ENCODE results near the gene LETM1. TPM values are rescaled to one million over a fixed set of nuclear protein-coding genes. Genes with fewer than 3 reads are reported as not detected.
A peak's percentile ranks its signal among the peaks of the same experiment; 100 is the strongest.

LETM1 gene
- total and polyA plus RNA-seq, 2 donors (not counting 1 experiment from before 2014, with no cell fraction given), result 28.5 to 45.1 TPM

DNA sequence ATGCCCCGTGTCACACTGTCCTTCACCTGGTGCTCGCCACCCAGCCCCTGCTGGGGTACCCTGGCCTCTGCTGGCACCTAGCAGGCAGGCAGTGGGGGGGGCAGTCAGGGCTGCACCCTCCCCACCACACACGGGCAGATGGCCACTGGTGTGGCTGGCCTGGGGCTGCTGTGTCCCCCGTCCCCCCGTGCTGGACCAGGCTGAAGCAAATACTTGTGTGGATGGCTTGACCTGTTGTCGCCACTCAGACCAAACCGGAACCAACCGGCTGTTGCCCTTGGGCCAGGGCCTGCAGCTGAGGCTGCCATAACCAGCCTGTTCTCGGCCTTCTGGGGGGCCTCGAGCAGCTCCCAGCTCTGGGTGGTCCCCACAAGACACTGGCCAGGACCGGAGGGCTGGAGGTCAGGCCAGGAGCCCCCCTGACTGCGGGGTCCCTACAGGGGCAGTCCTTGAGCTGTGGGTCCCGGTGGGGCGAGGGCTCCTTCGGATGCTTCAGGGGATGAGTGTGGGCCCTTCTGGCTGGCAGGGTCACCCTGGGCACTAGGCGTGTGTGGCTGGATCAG lies 58.6 kb downstream of the LETM1 start:
- peaks cover 4% of the 10 kb centered on the region for H4K20me1 ChIP-seq (ENCODE audit: control insufficient read depth, insufficient read depth, low read length, poor library complexity, severe bottlenecking)
- DNase-seq, result no peak
- H3K9ac ChIP-seq (ENCODE audit: low read length), result no peak overlapping the region
- no peak for ATAC-seq (ENCODE audit: low read depth)
- no peak overlapping the region for H3K27ac ChIP-seq (ENCODE audit: low read length in 2 of 2)
- H3K4me1 Mint-ChIP-seq, result peaks cover 3% of the 10 kb centered on the region
- no peak overlapping the region for H3K27ac Mint-ChIP-seq
- no peak for TF ChIP-seq EZH2 (IDR thresholded peaks at IDR 0.05; ENCODE audit: borderline replicate concordance, insufficient read depth, low read depth, low read length, poor library complexity, severe bottlenecking)
- TF ChIP-seq, protein P1, sequence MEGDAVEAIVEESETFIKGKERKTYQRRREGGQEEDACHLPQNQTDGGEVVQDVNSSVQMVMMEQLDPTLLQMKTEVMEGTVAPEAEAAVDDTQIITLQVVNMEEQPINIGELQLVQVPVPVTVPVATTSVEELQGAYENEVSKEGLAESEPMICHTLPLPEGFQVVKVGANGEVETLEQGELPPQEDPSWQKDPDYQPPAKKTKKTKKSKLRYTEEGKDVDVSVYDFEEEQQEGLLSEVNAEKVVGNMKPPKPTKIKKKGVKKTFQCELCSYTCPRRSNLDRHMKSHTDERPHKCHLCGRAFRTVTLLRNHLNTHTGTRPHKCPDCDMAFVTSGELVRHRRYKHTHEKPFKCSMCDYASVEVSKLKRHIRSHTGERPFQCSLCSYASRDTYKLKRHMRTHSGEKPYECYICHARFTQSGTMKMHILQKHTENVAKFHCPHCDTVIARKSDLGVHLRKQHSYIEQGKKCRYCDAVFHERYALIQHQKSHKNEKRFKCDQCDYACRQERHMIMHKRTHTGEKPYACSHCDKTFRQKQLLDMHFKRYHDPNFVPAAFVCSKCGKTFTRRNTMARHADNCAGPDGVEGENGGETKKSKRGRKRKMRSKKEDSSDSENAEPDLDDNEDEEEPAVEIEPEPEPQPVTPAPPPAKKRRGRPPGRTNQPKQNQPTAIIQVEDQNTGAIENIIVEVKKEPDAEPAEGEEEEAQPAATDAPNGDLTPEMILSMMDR (IDR thresholded peaks at IDR 0.05), result no peak
- 90% methylated on average over 16 of the region's 16 CpGs for WGBS (ENCODE audit: insufficient coverage)
- peaks cover 0 to 57% (median 32%) of the 10 kb centered on the region in 4 experiments for H3K27me3 ChIP-seq (replicated peaks in 1 of 4; ENCODE audit: control extremely low read depth in 1 of 4, control insufficient read depth in 3 of 4, insufficient read depth in 4 of 4, low read length in 3 of 4)
- CTCF ChIA-PET, result no interaction called here
- POLR2A ChIA-PET, result no interaction called here
- H3K4me3 Mint-ChIP-seq, result no peak overlapping the region
- H3K27me3 Mint-ChIP-seq, result peaks cover 16% of the 10 kb centered on the region
- no peak overlapping the region for H2AFZ ChIP-seq (ENCODE audit: insufficient read depth, low read depth, low read length, poor library complexity, severe bottlenecking)
- no peaks in the 10 kb centered on the region for H3K9me3 Mint-ChIP-seq (ENCODE audit: insufficient read depth)
- H3K4me1 ChIP-seq (ENCODE audit: control insufficient read depth in 2 of 2, insufficient read depth in 2 of 2, low read length in 2 of 2), result peaks cover 20 to 27% of the 10 kb centered on the region in 2 donors
- H3K36me3 ChIP-seq (replicated peaks in 1 of 2; ENCODE audit: control extremely low read depth in 1 of 2, control insufficient read depth in 1 of 2, extremely low read depth in 1 of 2, insufficient read depth in 2 of 2, low read length in 1 of 2), result no peaks in the 10 kb centered on the region
- peaks cover 0 to 18% (median 0%) of the 10 kb centered on the region in 3 donors for H3K9me3 ChIP-seq (ENCODE audit: control extremely low read depth in 1 of 3, control insufficient read depth in 2 of 3, insufficient read depth in 1 of 3, low read length in 2 of 3)
- H3K79me2 ChIP-seq (ENCODE audit: control insufficient read depth, insufficient read depth, low read length), result no peaks in the 10 kb centered on the region
- H3K4me3 ChIP-seq (ENCODE audit: control extremely low read depth in 1 of 5, extremely low read depth in 1 of 5, insufficient read depth in 1 of 5, low read depth in 2 of 5, low read length in 4 of 5), result no peak overlapping the region
- intact Hi-C loops (cut with micrococcal nuclease), result no loop called here
- H3K4me2 ChIP-seq (replicated peaks; ENCODE audit: low read depth, low read length, poor library complexity, severe bottlenecking), result no peak overlapping the region

DNA sequence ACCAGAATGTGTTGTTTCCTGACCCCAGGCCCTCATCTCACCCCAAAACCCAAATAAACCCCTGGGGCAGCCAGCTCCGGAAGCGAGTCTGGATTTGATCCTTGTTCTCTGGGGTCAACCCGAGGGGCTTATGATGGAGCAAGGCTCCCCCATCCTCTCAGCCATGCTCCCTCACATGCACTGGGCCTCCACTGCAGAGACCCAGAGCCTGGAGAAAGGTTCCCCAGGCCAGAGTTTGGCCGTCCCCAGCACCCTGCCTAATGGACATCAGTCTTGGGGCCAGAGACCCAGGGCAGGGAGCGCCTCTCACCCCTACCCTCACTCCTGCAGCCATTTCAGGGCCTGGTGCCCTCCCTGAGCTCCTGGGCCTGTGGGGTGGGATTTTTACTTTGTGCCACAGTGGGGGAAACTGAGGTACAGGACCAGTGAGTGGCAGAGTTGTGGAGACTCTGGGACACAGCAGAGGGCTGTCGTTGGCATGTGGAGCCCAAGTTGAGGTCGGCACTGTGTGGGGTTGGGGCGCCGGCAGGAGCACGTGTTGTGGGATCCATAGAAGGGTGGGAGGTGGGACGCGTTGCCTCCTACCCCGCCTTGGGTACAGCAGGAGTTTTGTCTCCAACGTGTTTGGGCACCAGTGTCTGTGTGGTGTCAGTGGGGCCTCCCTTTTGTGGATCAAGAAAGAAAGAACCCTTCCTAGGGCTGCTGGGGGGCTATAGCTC lies 59.3 kb downstream of the LETM1 start:
- peak overlapping the region; percentile 37 for H3K27ac Mint-ChIP-seq
- Histone ChIP-seq H3K27me3 (replicated peaks in 1 of 4; ENCODE audit: control extremely low read depth in 1 of 4, control insufficient read depth in 3 of 4, insufficient read depth in 4 of 4, low read length in 3 of 4) (peaks cover 0 to 58% (median 32%) of the 10 kb centered on the region in 4 experiments), H3K9ac (ENCODE audit: low read length) (no peak overlapping the region), H4K20me1 (ENCODE audit: control insufficient read depth, insufficient read depth, low read length, poor library complexity, severe bottlenecking) (peaks cover 4% of the 10 kb centered on the region), H3K4me3 (ENCODE audit: control extremely low read depth in 1 of 5, extremely low read depth in 1 of 5, insufficient read depth in 1 of 5, low read depth in 2 of 5, low read length in 4 of 5) (no peak overlapping the region), H3K9me3 (ENCODE audit: control extremely low read depth in 1 of 3, control insufficient read depth in 2 of 3, insufficient read depth in 1 of 3, low read length in 2 of 3) (peaks cover 0 to 21% (median 0%) of the 10 kb centered on the region in 3 donors), H2AFZ (ENCODE audit: insufficient read depth, low read depth, low read length, poor library complexity, severe bottlenecking) (no peak overlapping the region), H3K36me3 (replicated peaks in 1 of 2; ENCODE audit: control extremely low read depth in 1 of 2, control insufficient read depth in 1 of 2, extremely low read depth in 1 of 2, insufficient read depth in 2 of 2, low read length in 1 of 2) (no peaks in the 10 kb centered on the region), H3K79me2 (ENCODE audit: control insufficient read depth, insufficient read depth, low read length) (no peaks in the 10 kb centered on the region), H3K27ac (ENCODE audit: low read length in 2 of 2) (no peak overlapping the region), H3K4me1 (ENCODE audit: control insufficient read depth in 2 of 2, insufficient read depth in 2 of 2, low read length in 2 of 2) (peaks cover 20 to 27% of the 10 kb centered on the region in 2 donors), H3K4me2 (replicated peaks; ENCODE audit: low read depth, low read length, poor library complexity, severe bottlenecking) (no peak overlapping the region)
- ChIA-PET POLR2A (no interaction called here), CTCF (no interaction called here)
- WGBS (ENCODE audit: insufficient coverage), result 94% methylated on average over 12 of the region's 14 CpGs
- ATAC-seq (ENCODE audit: low read depth) (no peak), DNase-seq (no peak)
- H3K9me3 Mint-ChIP-seq (ENCODE audit: insufficient read depth), result no peaks in the 10 kb centered on the region
- intact Hi-C loops (cut with micrococcal nuclease), result no loop called here
- H3K4me1 Mint-ChIP-seq, result peaks cover 3% of the 10 kb centered on the region
- H3K4me3 Mint-ChIP-seq, result peak overlapping the region; percentile 32
- peaks cover 16% of the 10 kb centered on the region for H3K27me3 Mint-ChIP-seq
- TF ChIP-seq EZH2 (IDR thresholded peaks at IDR 0.05; ENCODE audit: borderline replicate concordance, insufficient read depth, low read depth, low read length, poor library complexity, severe bottlenecking), result no peak
- TF ChIP-seq, protein P1 (IDR thresholded peaks at IDR 0.05), result no peak
